SJCRH30 (cell line): Measurements from ENCODE around the gene RPTOR. TPM values are rescaled to one million over a fixed set of nuclear protein-coding genes. Genes with fewer than 3 reads are reported as not detected.
"Not testable (repeated sequence)": the region's sequence is repeated elsewhere in the genome, so short reads cannot be mapped to it uniquely, and the experiment has no call there.

Experiments
- DNase-seq, 2 experiments: peaks; one replicate each; pipeline ENCODE4 v3.0.0-alpha.2; 2015 to 2020
- H3K27ac ChIP-seq: fragments of 250-450 bp; sonication (Bioruptor Pico); 2 replicates; pipeline ENCODE4 v1.5.1; 2020; ENCODE audit warnings: mild to moderate bottlenecking, moderate library complexity
- H3K27me3 ChIP-seq: fragments of 250-450 bp; sonication (Bioruptor Pico); 2 replicates; pipeline ENCODE4 v1.5.1; 2020; ENCODE audit warnings: mild to moderate bottlenecking, moderate library complexity
- H3K36me3 ChIP-seq: fragments of 250-450 bp; sonication (Bioruptor Pico); 2 replicates; pipeline ENCODE4 v1.5.1; 2020; ENCODE audit warnings: mild to moderate bottlenecking, moderate library complexity
- H3K4me1 ChIP-seq: fragments of 250-450 bp; sonication (Bioruptor Pico); 2 replicates; pipeline ENCODE4 v1.5.1; 2020; ENCODE audit warnings: mild to moderate bottlenecking, moderate library complexity
- H3K4me3 ChIP-seq: fragments of 250-450 bp; sonication (Bioruptor Pico); 2 replicates; pipeline ENCODE4 v1.5.1; 2020; ENCODE audit warnings: mild to moderate bottlenecking, moderate library complexity
- H3K9me3 ChIP-seq: fragments of 250-450 bp; sonication (Bioruptor Pico); replicated peaks from 2 replicates; pipeline ENCODE4 v1.5.1; 2020; ENCODE audit warnings: mild to moderate bottlenecking, moderate library complexity
- total RNA-seq: library from RNA; depleted of rRNA; stranded (reverse); fragments of >200 nt; shearing (Covaris generic); gene quantifications from 2 replicates; pipeline ENCODE4 v1.2.3, GENCODE V29; 2014

The RPTOR gene
- total RNA-seq, 1 experiment from 2014 or later = 43.6 TPM

- Histone ChIP-seq H3K27ac (no peak overlapping the region), H3K9me3 (peaks cover 6% of the 10 kb centered on the region), H3K4me1 (no peaks in the 10 kb centered on the region), H3K27me3 (no peaks in the 10 kb centered on the region), H3K4me3 (no peak overlapping the region), H3K36me3 (peaks cover 15% of the 10 kb centered on the region)
- no peak for DNase-seq
These were observed 198.6 kb downstream of the RPTOR start for GRCh38 chr17:80743181-80743771.

GRCh38 chr17:80743973-80744372, 199.3 kb downstream of the RPTOR start:
- DNase-seq, H3K9me3 ChIP-seq, H3K4me1 ChIP-seq, H3K27me3 ChIP-seq, H3K4me3 ChIP-seq, H3K27ac ChIP-seq: not testable (repeated sequence)
- peaks cover 13% of the 10 kb centered on the region for H3K36me3 ChIP-seq

GRCh38 chr17:80744725-80745124, 200.1 kb downstream of the RPTOR start:
- not testable (repeated sequence) for H3K36me3 ChIP-seq, H3K4me1 ChIP-seq, H3K27me3 ChIP-seq, H3K4me3 ChIP-seq, H3K9me3 ChIP-seq, H3K27ac ChIP-seq, DNase-seq

GRCh38 chr17:80745183-80745582, 200.5 kb downstream of the RPTOR start:
- no peak overlapping the region for H3K4me3 ChIP-seq
- peaks cover 3% of the 10 kb centered on the region for H3K36me3 ChIP-seq
- H3K27me3 ChIP-seq = no peaks in the 10 kb centered on the region
- no peak overlapping the region for H3K27ac ChIP-seq
- H3K4me1 ChIP-seq = no peaks in the 10 kb centered on the region
- H3K9me3 ChIP-seq = peaks cover 6% of the 10 kb centered on the region
- no peak for DNase-seq

- no peaks in the 10 kb centered on the region for H3K27me3 ChIP-seq
- H3K4me1 ChIP-seq = peaks cover 9% of the 10 kb centered on the region
- H3K9me3 ChIP-seq = no peaks in the 10 kb centered on the region
- no peaks in the 10 kb centered on the region; the same call in 1 of the 2 replicates for H3K36me3 ChIP-seq
- H3K27ac ChIP-seq = no peak overlapping the region
- DNase-seq = no peak
- H3K4me3 ChIP-seq = no peak overlapping the region
These were observed 201.8 kb downstream of the RPTOR start for GRCh38 chr17:80746262-80746935.

- H3K4me3 ChIP-seq = no peak overlapping the region
- DNase-seq = no peak
- H3K27ac ChIP-seq = no peak overlapping the region
- H3K36me3 ChIP-seq = no peaks in the 10 kb centered on the region; the same call in 1 of the 2 replicates
- no peaks in the 10 kb centered on the region for H3K9me3 ChIP-seq
- H3K27me3 ChIP-seq = no peaks in the 10 kb centered on the region
- peaks cover 20% of the 10 kb centered on the region for H3K4me1 ChIP-seq
These were observed 202.8 kb downstream of the RPTOR start for GRCh38 chr17:80747469-80747868.

GRCh38 chr17:80749611-80750010, 205.0 kb downstream of the RPTOR start:
- no peak for DNase-seq
- no peak overlapping the region for H3K4me3 ChIP-seq
- H3K36me3 ChIP-seq = peaks cover 6% of the 10 kb centered on the region
- H3K27ac ChIP-seq = no peak overlapping the region
- H3K27me3 ChIP-seq = no peaks in the 10 kb centered on the region
- peaks cover 24% of the 10 kb centered on the region for H3K4me1 ChIP-seq
- H3K9me3 ChIP-seq = no peaks in the 10 kb centered on the region

GRCh38 chr17:80750263-80750662, 205.6 kb downstream of the RPTOR start:
- no peaks in the 10 kb centered on the region for H3K9me3 ChIP-seq
- no peak for DNase-seq
- H3K36me3 ChIP-seq = peaks cover 13% of the 10 kb centered on the region
- H3K4me1 ChIP-seq = peaks cover 24% of the 10 kb centered on the region
- no peak overlapping the region for H3K27ac ChIP-seq
- no peaks in the 10 kb centered on the region for H3K27me3 ChIP-seq
- H3K4me3 ChIP-seq = no peak overlapping the region

GRCh38 chr17:80751070-80751945, 206.7 kb downstream of the RPTOR start:
- Histone ChIP-seq H3K4me1 (peaks cover 24% of the 10 kb centered on the region), H3K4me3 (peak overlapping the region; percentile 1; the same call in 1 of the 2 replicates), H3K27ac (peak overlapping the region; percentile 21; the same call in 1 of the 2 replicates), H3K36me3 (peaks cover 19% of the 10 kb centered on the region), H3K27me3 (no peaks in the 10 kb centered on the region), H3K9me3 (no peaks in the 10 kb centered on the region)
- no peak for DNase-seq

GRCh38 chr17:80751946-80752581, 207.4 kb downstream of the RPTOR start:
- peak; percentile 59 for DNase-seq
- H3K27ac ChIP-seq = peak overlapping the region; percentile 21; the same call in 1 of the 2 replicates
- H3K27me3 ChIP-seq = no peaks in the 10 kb centered on the region

GRCh38 chr17:80753685-80754345, 209.2 kb downstream of the RPTOR start:
- no peak overlapping the region for H3K27ac ChIP-seq
- H3K4me1 ChIP-seq = peaks cover 24% of the 10 kb centered on the region
- peaks cover 27% of the 10 kb centered on the region for H3K36me3 ChIP-seq
- DNase-seq = no peak
- no peak overlapping the region for H3K4me3 ChIP-seq
- no peaks in the 10 kb centered on the region for H3K27me3 ChIP-seq
- no peaks in the 10 kb centered on the region for H3K9me3 ChIP-seq

More at GRCh38 chr17:80751946-80752581, 207.4 kb downstream of the RPTOR start:
- Histone ChIP-seq H3K4me1 (peaks cover 24% of the 10 kb centered on the region), H3K9me3 (no peaks in the 10 kb centered on the region), H3K36me3 (peaks cover 24% of the 10 kb centered on the region), H3K4me3 (peak overlapping the region; percentile 1; the same call in 1 of the 2 replicates)

- no peaks in the 10 kb centered on the region for H3K9me3 ChIP-seq
- DNase-seq = no peak
- no peak overlapping the region for H3K4me3 ChIP-seq
- peaks cover 24% of the 10 kb centered on the region for H3K4me1 ChIP-seq
- no peaks in the 10 kb centered on the region for H3K27me3 ChIP-seq
- no peak overlapping the region for H3K27ac ChIP-seq
- peaks cover 27% of the 10 kb centered on the region for H3K36me3 ChIP-seq
These were observed 210.2 kb downstream of the RPTOR start for GRCh38 chr17:80754846-80755245.

GRCh38 chr17:80755650-80756405, 211.2 kb downstream of the RPTOR start:
- DNase-seq = no peak
- Histone ChIP-seq H3K4me3 (no peak overlapping the region), H3K4me1 (peaks cover 27% of the 10 kb centered on the region), H3K27ac (no peak overlapping the region), H3K9me3 (no peaks in the 10 kb centered on the region), H3K27me3 (no peaks in the 10 kb centered on the region), H3K36me3 (peaks cover 27% of the 10 kb centered on the region)
